GM12878 (cell line): ENCODE data around the gene COL23A1. TPM values are rescaled to one million over a fixed set of nuclear protein-coding genes. Genes with fewer than 3 reads are reported as not detected.

ENCODE experiments used
- ATAC-seq: fragments of 200-7000 bp; cut with Tn5 transposase; 3 replicates; pipeline ENCODE4 v1.9.1; 2020; ENCODE audit warnings: mild to moderate bottlenecking, moderate library complexity
- BruUV-seq: library from RNA; stranded (reverse); fragments of 400-500 nt; replicated peaks from 2 replicates; lab custom pipeline; 2021; lab: Mats Ljungman, UMichigan
- CTCF ChIA-PET: fragments of 300-600 bp; sonication (Branson Sonifier 250); formaldehyde crosslinking; extraction: SDS; loops from one replicate; lab custom pipeline; 2021; ENCODE audit warnings: inconsistent platforms; lab: Yijun Ruan, JAX
- POLR2A ChIA-PET: fragments of 350-600 bp; formaldehyde crosslinking; extraction: SDS; loops from one replicate; lab custom pipeline; 2021; ENCODE audit warnings: inconsistent platforms; lab: Charles Lee
- RAD21 ChIA-PET: fragments of 300-600 bp; sonication (Branson Sonifier 250); formaldehyde crosslinking; loops from one replicate; lab custom pipeline; 2023; ENCODE audit warnings: antibody characterized with exemption; ENCODE audit not compliant: unreplicated experiment; lab: Charles Lee
- SMC1A ChIA-PET: fragments of 300-600 bp; sonication (Branson Sonifier 250); formaldehyde crosslinking; loops from one replicate; lab custom pipeline; 2023; ENCODE audit not compliant: unreplicated experiment, uncharacterized antibody; lab: Charles Lee
- DNase-seq: peaks from one replicate; pipeline ENCODE4 v3.0.0-alpha.2; 2011; ENCODE audit warnings: low read depth, low spot score
- FAIRE-seq: peaks from 3 replicates; lab custom pipeline; 2011; peaks lifted over from hg19 to GRCh38; lab: Jason Lieb, UNC
- H2AFZ ChIP-seq: 2 replicates; pipeline ENCODE4 v1.6.0; 2011; ENCODE audit warnings: low read depth, low read length, control low read depth; ENCODE audit not compliant: control insufficient read depth
- H3K27ac ChIP-seq: 2 replicates; pipeline ENCODE4 v1.5.1; 2011; ENCODE audit warnings: control low read depth; ENCODE audit not compliant: control insufficient read depth, insufficient read depth
- H3K27me3 ChIP-seq, 2 experiments: replicated peaks in 1 of 2; 2 replicates each; pipeline versions ENCODE4 v1.6.0 to v1.6.1; 2011; ENCODE audit warnings: low read length in 1 of 2; ENCODE audit not compliant: control insufficient read depth in 2 of 2, insufficient read depth in 2 of 2
- H3K36me3 ChIP-seq, 2 experiments: 2 replicates each; pipeline ENCODE4 v1.5.1; 2011; ENCODE audit warnings: low read length in 1 of 2; ENCODE audit not compliant: control insufficient read depth in 2 of 2, insufficient read depth in 2 of 2
- H3K4me1 ChIP-seq: 2 replicates; pipeline ENCODE4 v1.6.1; 2011; ENCODE audit warnings: mild to moderate bottlenecking, low read length, moderate library complexity, mixed read lengths; ENCODE audit not compliant: control insufficient read depth, insufficient read depth
- H3K4me2 ChIP-seq: 2 replicates; pipeline ENCODE4 v1.6.0; 2011; ENCODE audit warnings: control low read depth; ENCODE audit not compliant: control insufficient read depth, insufficient read depth
- H3K4me3 ChIP-seq: fragments of 200-600 bp; sonication (generic); 2 replicates; pipeline ENCODE4 v1.5.1; 2016
- H3K79me2 ChIP-seq: 2 replicates; pipeline ENCODE4 v1.6.0; 2011; ENCODE audit warnings: low read length; ENCODE audit not compliant: control insufficient read depth, insufficient read depth
- H3K9ac ChIP-seq: 2 replicates; pipeline ENCODE4 v1.8.0; 2011; ENCODE audit warnings: low read length, control low read depth, mixed read lengths; ENCODE audit not compliant: control insufficient read depth, insufficient read depth
- H3K9me3 ChIP-seq: replicated peaks from 3 replicates; pipeline ENCODE4 v1.5.1; 2011; ENCODE audit warnings: mild to moderate bottlenecking, low read length; ENCODE audit not compliant: control insufficient read depth, insufficient read depth
- H4K20me1 ChIP-seq: 2 replicates; pipeline ENCODE4 v1.6.0; 2011; ENCODE audit not compliant: control insufficient read depth, insufficient read depth
- EP300 ChIP-seq, 2 experiments: fragments of 150-350 bp in 1 of 2; IDR thresholded peaks; 2 replicates each; pipeline ENCODE4 v1.6.1; 2011 to 2012; ENCODE audit warnings: low read depth in 2 of 2, low read length in 2 of 2, borderline replicate concordance in 1 of 2, improper control_type of control experiment in 1 of 2, inconsistent platforms in 1 of 2; ENCODE audit not compliant: control insufficient read depth in 1 of 2
- ESRRA ChIP-seq: IDR thresholded peaks from 2 replicates; pipeline ENCODE4 v1.6.1; 2012; ENCODE audit warnings: mild to moderate bottlenecking, low read length, improper control_type of control experiment
- HSF1 ChIP-seq: fragments of 150-350 bp; IDR thresholded peaks from 2 replicates; pipeline ENCODE4 v1.6.1; 2014; ENCODE audit warnings: mild to moderate bottlenecking, low read depth, low read length
- MEF2A ChIP-seq: IDR thresholded peaks from 2 replicates; pipeline ENCODE4 v1.6.1; 2011; ENCODE audit warnings: low read depth, mild to moderate bottlenecking, low read length, moderate library complexity; ENCODE audit not compliant: insufficient read depth
- NR2C1 ChIP-seq: fragments of 450-650 bp; IDR thresholded peaks from 2 replicates; pipeline ENCODE4 v1.6.1; 2017; ENCODE audit warnings: antibody characterized with exemption, mild to moderate bottlenecking, moderate library complexity
- PRDM15 ChIP-seq: fragments of 450-650 bp; formaldehyde crosslinking; IDR thresholded peaks from 2 replicates; pipeline ENCODE4 v1.4.0; 2020; ENCODE audit warnings: mild to moderate bottlenecking, moderate library complexity
- SMAD5 ChIP-seq: IDR thresholded peaks from 2 replicates; pipeline ENCODE4 v1.6.1; 2016; ENCODE audit warnings: antibody characterized with exemption, low read depth
- WGBS: methylation state at CpG from one replicate; pipeline ENCODE4 v1.1.6; 2016; ENCODE audit warnings: low lambda C conversion rate; ENCODE audit not compliant: insufficient replicate concordance, insufficient coverage; ENCODE audit errors: missing lambda C conversion rate; 5-methylcytosine and 5-hydroxymethylcytosine counted together
- in situ Hi-C: fragments of 300-500 bp; cut with MboI; formaldehyde crosslinking; loops from 9 replicates; pipeline ENCODE4 v1.14.3; 2018; ENCODE audit warnings: mixed read lengths
- intact Hi-C: fragments of 100-400 bp; cut with micrococcal nuclease; formaldehyde crosslinking; loops from one replicate; pipeline ENCODE4 v1.14.2; 2022; ENCODE audit not compliant: unreplicated experiment
- polyA plus RNA-seq, 11 experiments: library from polyadenylated mRNA; depleted of rRNA in 4 of 11; unstranded in 6 of 11; stranded (reverse) in 5 of 11; fragments of >200 nt; fragmentation: Nextera tagmentation in 4 of 11; fragmentation: Illumina TruSeq in 1 of 11; extraction: Ambion mirVana in 4 of 11; extraction: Trizol in 1 of 11; gene quantifications; 1 replicate in 1 of 11; 2 replicates in 10 of 11; pipeline versions ENCODE4 v1.2.1 to v1.2.3, GENCODE V29; 2011 to 2016; ENCODE audit warnings: inconsistent platforms in 2 of 11, missing spikeins in 2 of 11, low read depth in 1 of 11
- total RNA-seq, 4 experiments: library from RNA; depleted of rRNA in 3 of 4; stranded (reverse); fragments of >200 nt in 3 of 4; fragmentation: Illumina TruSeq in 1 of 4; extraction: Trizol in 1 of 4; gene quantifications; 2 replicates each; pipeline versions ENCODE4 v1.2.1 to v1.2.3, GENCODE V29; 2013 to 2021

Gene COL23A1
- total and polyA plus RNA-seq, 10 of the 15 experiments (the other 5 are each of a cell fraction or from before 2014, with no cell fraction given) = 0.03 to 0.83 (median 0.09) TPM; not detected in 5

DNA sequence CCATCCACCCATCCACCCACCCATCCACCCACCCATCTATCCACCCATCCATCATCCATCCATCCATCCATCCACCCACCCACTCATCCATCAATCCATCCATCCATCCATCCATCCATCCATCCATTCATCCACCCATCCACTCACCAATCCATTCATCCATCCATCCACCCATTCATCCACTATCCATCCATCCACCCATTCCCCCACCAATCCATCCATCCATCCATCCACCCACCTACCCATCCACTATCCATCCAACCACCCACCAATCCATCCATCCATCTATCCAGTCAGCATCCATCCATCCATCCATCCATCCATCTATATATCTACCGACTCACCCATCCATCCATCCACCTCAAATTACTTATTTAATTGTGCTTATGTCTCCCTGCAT lies 320.7 kb downstream of the COL23A1 start (continued):
- no peak for TF ChIP-seq SMAD5
- TF ChIP-seq NR2C1 = no peak
- no peak for TF ChIP-seq HSF1
- no peak for TF ChIP-seq PRDM15 (CRISPR knock-in tag)

DNA sequence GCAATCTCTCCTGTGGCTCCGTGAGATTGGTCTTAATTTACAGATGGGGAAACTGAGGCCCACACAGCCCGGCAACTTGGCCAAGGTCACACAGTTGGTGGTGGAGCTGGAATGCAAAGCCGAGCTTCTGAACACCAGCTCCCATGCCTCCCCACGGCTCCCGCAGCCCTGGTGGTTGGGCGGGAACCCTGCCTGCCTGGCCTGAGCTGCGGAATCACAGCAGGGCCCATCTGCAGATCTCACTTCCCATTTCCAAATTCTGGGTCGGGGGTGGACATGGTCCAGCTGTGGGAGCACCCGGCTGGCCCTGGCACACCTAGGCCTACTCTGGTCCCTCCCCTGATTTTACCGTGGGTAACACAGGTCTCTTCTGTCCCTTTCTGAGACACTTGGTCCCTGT lies 322.3 kb downstream of the COL23A1 start:
- no TSS peak for BruUV-seq
- SMC1A ChIA-PET = no interaction called here
- intact Hi-C loops = no loop called here

More for the DNA sequence above, 322.3 kb downstream of the COL23A1 start:
- DNase-seq = no peak
- no peak overlapping the region for H3K27ac ChIP-seq
- H3K4me3 ChIP-seq = no peak overlapping the region
- 22% methylated on average over 10 of the region's 10 CpGs for WGBS
- ChIA-PET RAD21 (no interaction called here), POLR2A (no interaction called here)
- no peaks in the 10 kb centered on the region for H4K20me1 ChIP-seq
- no peak for TF ChIP-seq MEF2A
- TF ChIP-seq ESRRA = no peak
- no peak for TF ChIP-seq HSF1
- no peak for TF ChIP-seq EP300 (IDR thresholded peaks at IDR 0.05; ENCODE audit: borderline replicate concordance in 1 of 2, control insufficient read depth in 1 of 2, low read depth in 2 of 2, low read length in 2 of 2)
- TF ChIP-seq, all 136 proteins: peak for 0
- no peaks in the 10 kb centered on the region for H3K36me3 ChIP-seq
- no peak overlapping the region for H3K9ac ChIP-seq
- CTCF ChIA-PET = no interaction called here
- no peaks in the 10 kb centered on the region for H3K79me2 ChIP-seq
- in situ Hi-C loops = no loop called here
- no peaks in the 10 kb centered on the region; a peak in 1 of 4 replicates for H3K27me3 ChIP-seq
- H3K4me2 ChIP-seq = no peak overlapping the region
- no peak for ATAC-seq
- H3K9me3 ChIP-seq = no peaks in the 10 kb centered on the region
- no peak for FAIRE-seq
- H2AFZ ChIP-seq = no peak overlapping the region
- no peaks in the 10 kb centered on the region for H3K4me1 ChIP-seq
